H1 (cell line): ENCODE results near the gene SCAF1. TPM values are rescaled to one million over a fixed set of nuclear protein-coding genes. Genes with fewer than 3 reads are reported as not detected.

Source experiments
- CTBP2 ChIP-seq: IDR thresholded peaks from 2 replicates; pipeline ENCODE4 v1.7.0; 2011; ENCODE audit warnings: borderline replicate concordance, mild to moderate bottlenecking, moderate library complexity, mixed read lengths, low read length; ENCODE audit not compliant: insufficient read depth, insufficient read length
- RAD21 ChIP-seq, 2 experiments: IDR thresholded peaks in 1 of 2; conservative IDR thresholded peaks in 1 of 2; 2 replicates each; pipeline ENCODE4 v1.6.1; 2011; ENCODE audit warnings: low read depth in 2 of 2, low read length in 2 of 2, improper control_type of control experiment in 1 of 2, inconsistent platforms in 1 of 2, mild to moderate bottlenecking in 1 of 2, moderate library complexity in 1 of 2
- SP1 ChIP-seq: IDR thresholded peaks from 2 replicates; pipeline ENCODE4 v1.6.1; 2011; ENCODE audit warnings: low read depth, low read length
- polyA plus RNA-seq, 7 experiments: library from polyadenylated mRNA; depleted of rRNA in 3 of 7; stranded (reverse) in 5 of 7; unstranded in 2 of 7; fragments of >200 nt in 5 of 7; fragments of 200-250 nt in 2 of 7; gene quantifications; 1 replicate in 5 of 7; 2 replicates in 1 of 7; 4 replicates in 1 of 7; pipeline versions ENCODE4 v1.2.1 to v1.2.3, GENCODE V29; 2011 to 2013; ENCODE audit warnings: missing spikeins in 2 of 7, mixed read lengths in 2 of 7
- total RNA-seq: library from RNA; stranded (reverse); fragmentation: NEBNext Ultra II Directional; extraction: Animal tissue kit (Norgen Biotek cat#: 25700); gene quantifications from 2 replicates; pipeline ENCODE4 v1.2.1, GENCODE V29; 2021

The SCAF1 gene
- total and polyA plus RNA-seq, 2 of the 8 experiments (the other 6 are each of a cell fraction or from before 2014, with no cell fraction given) = 9.7 to 81.7 TPM

- no peak for TF ChIP-seq RAD21 (IDR thresholded peaks at IDR 0.05 in 1 of 2, conservative IDR thresholded peaks at IDR 0.05 in 1 of 2; ENCODE audit: low read depth in 2 of 2, low read length in 2 of 2)
- no peak for TF ChIP-seq CTBP2
- TF ChIP-seq SP1 = no peak
- TF ChIP-seq, all 59 proteins: peak for 2
Measured at GRCh38 chr19:49666120-49666444, 24.1 kb downstream of the SCAF1 start (continued).
